ENCODE results near the gene TMEM273. TPM values are rescaled to one million over a fixed set of nuclear protein-coding genes. Genes with fewer than 3 reads are reported as not detected.

The TMEM273 gene
- total RNA-seq, 4 donors from 2014 or later = 0.76 to 20.6 (median 7.1) TPM

DNA sequence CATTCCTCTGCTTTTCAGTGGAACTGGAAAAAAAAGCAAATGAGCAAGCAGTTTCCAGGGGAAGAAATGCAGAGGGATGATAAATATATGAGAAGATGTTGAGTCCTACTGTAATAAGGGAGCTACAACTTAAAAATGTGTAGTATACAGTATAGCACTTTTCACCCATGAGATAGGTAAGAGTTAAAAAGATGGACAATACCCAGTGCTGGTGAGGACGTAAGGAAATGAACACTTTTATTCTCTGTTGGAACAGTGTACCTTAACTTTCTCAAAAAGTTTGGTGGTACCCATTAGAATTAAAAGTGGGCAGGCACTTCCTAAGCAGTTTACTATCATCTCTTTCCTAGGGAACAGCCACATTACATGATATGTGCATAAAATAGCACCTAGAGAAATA is 51.7 kb downstream of the TMEM273 start:
- H3K4me1 ChIP-seq = peaks cover 3 to 27% (median 7%) of the 10 kb centered on the region in 3 donors
- no peaks in the 10 kb centered on the region for H3K36me3 ChIP-seq
- H3K27ac ChIP-seq = peak overlapping the region in 1 of 4 donors; percentile 23
- H3K9me3 ChIP-seq = no peaks in the 10 kb centered on the region
- no peaks in the 10 kb centered on the region for H3K27me3 ChIP-seq
- intact Hi-C loops (cut with DNase I) = no loop called here
- TF ChIP-seq, protein P1, sequence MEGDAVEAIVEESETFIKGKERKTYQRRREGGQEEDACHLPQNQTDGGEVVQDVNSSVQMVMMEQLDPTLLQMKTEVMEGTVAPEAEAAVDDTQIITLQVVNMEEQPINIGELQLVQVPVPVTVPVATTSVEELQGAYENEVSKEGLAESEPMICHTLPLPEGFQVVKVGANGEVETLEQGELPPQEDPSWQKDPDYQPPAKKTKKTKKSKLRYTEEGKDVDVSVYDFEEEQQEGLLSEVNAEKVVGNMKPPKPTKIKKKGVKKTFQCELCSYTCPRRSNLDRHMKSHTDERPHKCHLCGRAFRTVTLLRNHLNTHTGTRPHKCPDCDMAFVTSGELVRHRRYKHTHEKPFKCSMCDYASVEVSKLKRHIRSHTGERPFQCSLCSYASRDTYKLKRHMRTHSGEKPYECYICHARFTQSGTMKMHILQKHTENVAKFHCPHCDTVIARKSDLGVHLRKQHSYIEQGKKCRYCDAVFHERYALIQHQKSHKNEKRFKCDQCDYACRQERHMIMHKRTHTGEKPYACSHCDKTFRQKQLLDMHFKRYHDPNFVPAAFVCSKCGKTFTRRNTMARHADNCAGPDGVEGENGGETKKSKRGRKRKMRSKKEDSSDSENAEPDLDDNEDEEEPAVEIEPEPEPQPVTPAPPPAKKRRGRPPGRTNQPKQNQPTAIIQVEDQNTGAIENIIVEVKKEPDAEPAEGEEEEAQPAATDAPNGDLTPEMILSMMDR (IDR thresholded peaks at IDR 0.05) = no peak
- TF ChIP-seq POLR2A (IDR thresholded peaks at IDR 0.05) = no peak
- DNase-seq = no peak
- WGBS, 2 donors = 56 to 76% methylated on average over 1 of the region's 1 CpG
- no peak overlapping the region for H3K4me3 ChIP-seq

DNA sequence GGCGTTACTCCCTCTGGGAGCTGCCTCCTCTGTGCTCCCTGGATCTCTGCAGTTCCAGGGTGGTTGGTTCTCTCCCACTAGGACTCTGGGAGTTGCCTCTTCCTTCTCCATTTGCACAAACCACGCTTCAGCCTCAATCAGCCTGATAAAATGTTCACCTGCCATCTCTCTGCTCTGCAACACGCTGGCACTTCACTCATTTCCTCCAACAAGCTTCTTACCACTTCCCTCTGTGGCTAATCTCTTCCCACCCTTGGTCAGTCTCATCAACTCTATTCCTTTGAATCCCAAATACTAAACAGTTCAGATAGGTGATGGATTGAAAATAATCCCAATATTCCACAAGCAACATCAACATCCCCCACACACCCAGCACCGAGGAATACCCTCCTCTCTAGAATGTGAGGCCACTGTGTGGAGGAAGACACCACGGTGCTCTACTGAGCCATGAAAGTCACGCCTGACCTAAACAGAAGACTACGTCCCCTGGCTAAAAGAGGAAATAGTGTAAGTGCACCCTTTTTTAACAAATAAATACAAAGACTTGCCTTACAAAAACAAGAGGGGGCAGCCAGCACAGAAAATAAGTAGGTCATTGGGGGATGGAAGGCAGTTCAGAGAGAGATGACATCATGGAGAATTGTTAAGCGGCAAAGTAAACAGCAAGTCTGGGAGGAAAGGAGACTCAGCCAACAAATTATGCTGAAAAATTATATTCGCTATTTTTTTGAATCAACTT is 52.4 kb downstream of the TMEM273 start:
- DNase-seq = no peak
- WGBS, 2 donors = 51 to 65% methylated on average over 7 to 9 of the region's 9 CpGs
- H3K27ac ChIP-seq = peak overlapping the region in 3 of 4 donors; percentile 11 to 28 (median 23)

DNA sequence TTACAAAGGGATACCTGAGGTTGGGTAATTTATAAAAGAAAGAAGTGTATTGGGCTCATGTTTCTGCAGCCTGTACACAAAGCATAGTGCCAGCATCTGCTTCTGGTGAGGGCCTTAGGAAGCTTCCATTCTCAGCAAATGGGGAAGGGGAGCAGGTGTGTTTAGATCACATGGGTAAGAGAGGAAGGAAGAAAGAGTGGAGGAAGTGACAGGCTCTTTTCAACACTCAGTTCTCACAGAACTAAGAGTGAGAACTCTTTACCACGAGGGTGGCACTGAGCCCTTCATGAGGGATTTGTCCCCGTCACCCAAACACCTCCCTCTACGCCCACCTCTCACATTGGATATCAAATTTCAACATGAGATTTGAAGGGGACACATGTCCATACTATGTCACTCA is 53.9 kb downstream of the TMEM273 start:
- DNase-seq = no peak
- no peaks in the 10 kb centered on the region for H3K27me3 ChIP-seq
- H3K4me1 ChIP-seq = peaks cover 0 to 17% (median 2%) of the 10 kb centered on the region in 3 donors
- no peak overlapping the region for H3K4me3 ChIP-seq
- H3K36me3 ChIP-seq = no peaks in the 10 kb centered on the region
- no peaks in the 10 kb centered on the region for H3K9me3 ChIP-seq
- intact Hi-C loops (cut with DNase I) = no loop called here
- TF ChIP-seq POLR2A (IDR thresholded peaks at IDR 0.05) = no peak
- TF ChIP-seq, protein P1 (IDR thresholded peaks at IDR 0.05) = no peak
- H3K27ac ChIP-seq = no peak overlapping the region
- WGBS, 2 donors = 57 to 72% methylated on average over 3 of the region's 3 CpGs

More for the DNA sequence above, 52.4 kb downstream of the TMEM273 start:
- no peaks in the 10 kb centered on the region for H3K27me3 ChIP-seq
- TF ChIP-seq POLR2A (IDR thresholded peaks at IDR 0.05) = no peak
- no peak overlapping the region for H3K4me3 ChIP-seq
- intact Hi-C loops (cut with DNase I) = no loop called here
- H3K9me3 ChIP-seq = no peaks in the 10 kb centered on the region
- peaks cover 3 to 31% (median 7%) of the 10 kb centered on the region in 3 donors for H3K4me1 ChIP-seq
- no peaks in the 10 kb centered on the region for H3K36me3 ChIP-seq

DNA sequence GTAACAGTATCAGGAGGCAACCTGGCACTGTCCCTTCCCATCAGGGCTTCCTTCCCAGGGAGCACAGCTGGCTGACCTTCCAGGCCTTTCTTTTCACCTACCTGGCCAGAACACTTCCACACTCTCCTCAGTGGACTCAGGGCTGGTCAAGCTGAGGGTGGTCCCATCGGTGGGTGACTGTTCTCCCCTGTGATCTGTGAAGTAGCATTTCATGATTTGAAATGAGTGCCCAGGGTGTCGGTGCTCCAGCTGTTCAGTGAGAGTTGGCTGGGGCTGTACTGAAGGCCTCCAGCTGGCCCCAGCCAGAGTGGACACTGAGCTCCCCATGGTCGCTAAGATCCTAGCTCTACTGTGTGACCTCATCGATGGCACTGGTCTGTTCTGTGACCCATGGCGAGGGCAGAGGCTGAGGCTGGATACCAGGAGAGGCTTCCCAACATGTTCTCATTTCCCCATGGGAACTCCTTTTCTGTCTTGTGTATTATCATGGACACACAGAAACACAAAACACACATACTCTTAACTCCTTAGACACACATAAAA is 54.4 kb downstream of the TMEM273 start, which contains the start of gene FAM170B:
TSS of gene FAM170B (minus strand) at position 316 of the 543 bp plus-strand sequence. CDS start at position 213, 103 bp downstream.
- Histone ChIP-seq H3K36me3 (no peaks in the 10 kb centered on the region), H3K4me3 (no peak within 1 kb of the TSS), H3K27me3 (no peaks in the 10 kb centered on the region), H3K4me1 (peaks cover 0 to 14% (median 0%) of the 10 kb centered on the region in 3 donors), H3K27ac (no peak within 1 kb of the TSS), H3K9me3 (no peaks in the 10 kb centered on the region)
- DNase-seq = no peak
- TF ChIP-seq, protein P1 (IDR thresholded peaks at IDR 0.05) = no peak
- TF ChIP-seq POLR2A (IDR thresholded peaks at IDR 0.05) = no peak
- intact Hi-C loops (cut with DNase I) = no loop called here
- 80 to 86% methylated on average over 4 of the region's 5 CpGs for WGBS, 2 donors

DNA sequence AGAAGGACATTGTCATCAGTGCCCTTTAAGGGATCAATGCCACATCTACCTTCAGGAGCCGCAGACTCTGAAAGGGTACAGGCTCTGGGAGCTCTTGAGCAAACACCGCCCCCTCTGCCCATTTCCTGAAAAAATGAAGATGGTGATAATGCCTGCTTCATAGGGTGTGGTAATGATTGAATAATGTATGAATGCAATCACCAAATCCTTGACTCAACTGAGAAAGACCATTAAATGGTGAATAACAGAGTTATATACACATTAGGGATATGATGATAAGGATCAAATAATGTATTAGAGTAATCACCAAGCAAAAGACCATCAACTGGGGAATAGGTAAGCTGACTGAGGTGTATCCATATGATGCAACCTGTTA is 55.8 kb downstream of the TMEM273 start:
- Histone ChIP-seq H3K27ac (no peak overlapping the region), H3K9me3 (no peaks in the 10 kb centered on the region), H3K36me3 (no peaks in the 10 kb centered on the region), H3K27me3 (no peaks in the 10 kb centered on the region), H3K4me1 (peaks cover 0 to 10% (median 0%) of the 10 kb centered on the region in 3 donors), H3K4me3 (no peak overlapping the region)
- TF ChIP-seq, protein P1 (IDR thresholded peaks at IDR 0.05) = no peak
- TF ChIP-seq POLR2A (IDR thresholded peaks at IDR 0.05) = no peak
- intact Hi-C loops (cut with DNase I) = no loop called here
- 85 to 87% methylated on average over 2 of the region's 2 CpGs for WGBS, 2 donors
- DNase-seq = no peak

All from esophagus squamous epithelium (tissue), 5 donors.